Sigmoid colon (tissue), 7 donors: ENCODE results near the gene COG5. TPM values are rescaled to one million over a fixed set of nuclear protein-coding genes. Genes with fewer than 3 reads are reported as not detected.

Experiments used
- DNase-seq: peaks from one replicate; pipeline ENCODE4 v3.0.0-alpha.2; 2019
- H3K27ac ChIP-seq, 4 donors: fragments of 200-600 bp; sonication (generic); one replicate each; pipeline ENCODE4 v1.5.1; 2016 to 2019; ENCODE audit warnings: mild to moderate bottlenecking in 1 of 4
- H3K27me3 ChIP-seq, 3 donors: fragments of 200-600 bp; sonication (generic); one replicate each; pipeline ENCODE4 v1.5.1; 2019; ENCODE audit warnings: mild to moderate bottlenecking in 1 of 3
- H3K36me3 ChIP-seq, 4 donors: fragments of 200-600 bp; sonication (generic); one replicate each; pipeline ENCODE4 v1.5.1; 2016 to 2019
- H3K4me1 ChIP-seq, 4 donors: fragments of 200-600 bp; sonication (generic); one replicate each; pipeline ENCODE4 v1.5.1; 2017 to 2019
- H3K4me3 ChIP-seq, 4 donors: fragments of 200-600 bp; sonication (generic); one replicate each; pipeline ENCODE4 v1.5.1; 2017 to 2019; ENCODE audit warnings: mild to moderate bottlenecking in 2 of 4, moderate library complexity in 1 of 4
- H3K9me3 ChIP-seq, 4 donors: fragments of 200-600 bp in 3 of 4; sonication (generic) in 3 of 4; one replicate each; pipeline versions ENCODE4 v1.5.1 to v1.6.1; 2013 to 2019
- CTCF ChIP-seq, 4 experiments: fragments of 450-650 bp in 3 of 4; fragments of 200-600 bp in 1 of 4; IDR thresholded peaks; one replicate each; pipeline ENCODE4 v1.5.1; 2016 to 2019; ENCODE audit warnings: antibody characterized with exemption in 4 of 4, mild to moderate bottlenecking in 3 of 4, moderate library complexity in 2 of 4
- EP300 ChIP-seq, 4 donors: sonication (generic); formaldehyde crosslinking; IDR thresholded peaks; one replicate each; pipeline ENCODE4 v1.6.1; 2017; ENCODE audit warnings: antibody characterized with exemption in 4 of 4
- POLR2A ChIP-seq, 2 donors: fragments of 450-650 bp; IDR thresholded peaks; one replicate each; pipeline ENCODE4 v1.6.1; 2016; ENCODE audit warnings: antibody characterized with exemption in 2 of 2, mild to moderate bottlenecking in 2 of 2, moderate library complexity in 2 of 2
- POLR2AphosphoS5 ChIP-seq, 4 donors: sonication (generic); formaldehyde crosslinking; IDR thresholded peaks; one replicate each; pipeline ENCODE4 v1.6.1; 2017; ENCODE audit warnings: antibody characterized with exemption in 4 of 4
- WGBS, 2 donors: extraction: QIAGEN DNeasy Blood & Tissue Kit; methylation state at CpG; one replicate each; pipeline ENCODE4 v1.1.7; 2013; 5-methylcytosine and 5-hydroxymethylcytosine counted together
- intact Hi-C: fragments of 100-400 bp; cut with DNase I; formaldehyde crosslinking; loops from one replicate; pipeline ENCODE4 v1.15.1; 2023
- polyA plus RNA-seq, 3 donors: library from polyadenylated mRNA; stranded (reverse); fragments of 200-250 nt; gene quantifications; one replicate each; pipeline ENCODE4 v1.2.3, GENCODE V29; 2013
- total RNA-seq, 4 donors: library from RNA; depleted of rRNA; stranded (reverse); fragments of >200 nt; gene quantifications; one replicate each; pipeline ENCODE4 v1.1.0, GENCODE V29; 2016
- donor health status: healthy with polysubstance abuse.
- donor health status: Bipolar disorder and iron deficiency.
- donor health status: healthy.

Gene COG5
- total and polyA plus RNA-seq, 7 donors: 11.0 to 73.4 (median 27.6) TPM

- Histone ChIP-seq H3K27ac (no peak overlapping the region), H3K4me1 (peaks cover 0 to 49% (median 30%) of the 10 kb centered on the region in 4 donors), H3K4me3 (no peak overlapping the region), H3K27me3 (no peaks in the 10 kb centered on the region), H3K9me3 (no peaks in the 10 kb centered on the region), H3K36me3 (peaks cover 0 to 20% (median 3%) of the 10 kb centered on the region in 4 donors)
- no peak for DNase-seq
- 70 to 84% methylated on average over 6 of the region's 6 CpGs for WGBS, 2 donors
- intact Hi-C loops: loop anchor here (5.0 to 10.0 kb wide), 4 partner anchors 36 to 396 kb away; partner anchors contain the start of genes CBLL1 and HBP1
- TF ChIP-seq CTCF (IDR thresholded peaks at IDR 0.05): no peak
- TF ChIP-seq EP300 (IDR thresholded peaks at IDR 0.05): no peak
- TF ChIP-seq POLR2A (IDR thresholded peaks at IDR 0.05): no peak
- TF ChIP-seq POLR2AphosphoS5 (IDR thresholded peaks at IDR 0.05): no peak
Observed at GRCh38 chr7:107560898-107561516, 2.7 kb downstream of the COG5 start.

- H3K27ac ChIP-seq: peak overlapping the region in 1 of 4 donors; percentile 33
- no peak for TF ChIP-seq POLR2A (IDR thresholded peaks at IDR 0.05)
- TF ChIP-seq POLR2AphosphoS5 (IDR thresholded peaks at IDR 0.05): no peak
- no peak for TF ChIP-seq CTCF (IDR thresholded peaks at IDR 0.05)
- TF ChIP-seq EP300 (IDR thresholded peaks at IDR 0.05): no peak
- intact Hi-C loops: loop anchor here (5.0 to 10.0 kb wide), 4 partner anchors 37 to 395 kb away; partner anchors contain the start of genes CBLL1 and HBP1
- WGBS, 2 donors: 46 to 78% methylated on average over 2 of the region's 2 CpGs
- no peak overlapping the region for H3K4me3 ChIP-seq
- H3K9me3 ChIP-seq: no peaks in the 10 kb centered on the region
- no peak for DNase-seq
- peaks cover 0 to 30% (median 5%) of the 10 kb centered on the region in 4 donors for H3K36me3 ChIP-seq
- H3K4me1 ChIP-seq: peaks cover 0 to 43% (median 27%) of the 10 kb centered on the region in 4 donors
- no peaks in the 10 kb centered on the region for H3K27me3 ChIP-seq
Observed at GRCh38 chr7:107559864-107560263, 3.9 kb downstream of the COG5 start.

- no peaks in the 10 kb centered on the region for H3K27me3 ChIP-seq
- no peak for DNase-seq
- H3K36me3 ChIP-seq: peaks cover 4 to 52% (median 5%) of the 10 kb centered on the region in 4 donors
- no peak overlapping the region for H3K27ac ChIP-seq
- peaks cover 0 to 17% (median 8%) of the 10 kb centered on the region in 4 donors for H3K4me1 ChIP-seq
- H3K4me3 ChIP-seq: no peak overlapping the region
- TF ChIP-seq POLR2AphosphoS5 (IDR thresholded peaks at IDR 0.05) (no peak), CTCF (IDR thresholded peaks at IDR 0.05) (no peak), EP300 (IDR thresholded peaks at IDR 0.05) (no peak), POLR2A (IDR thresholded peaks at IDR 0.05) (no peak)
- intact Hi-C loops: no loop called here
- WGBS, 2 donors: 96 to 97% methylated on average over 3 of the region's 3 CpGs
- H3K9me3 ChIP-seq: no peaks in the 10 kb centered on the region
Observed at GRCh38 chr7:107555893-107556292, 7.8 kb downstream of the COG5 start.

- TF ChIP-seq POLR2AphosphoS5 (IDR thresholded peaks at IDR 0.05): no peak
- no peak for TF ChIP-seq CTCF (IDR thresholded peaks at IDR 0.05)
- no peak for TF ChIP-seq POLR2A (IDR thresholded peaks at IDR 0.05)
- TF ChIP-seq EP300 (IDR thresholded peaks at IDR 0.05): no peak
- H3K27me3 ChIP-seq: no peaks in the 10 kb centered on the region
- no peaks in the 10 kb centered on the region for H3K4me1 ChIP-seq
- 94 to 97% methylated on average over 1 of the region's 1 CpG for WGBS, 2 donors
- no peak overlapping the region for H3K27ac ChIP-seq
- H3K9me3 ChIP-seq: no peaks in the 10 kb centered on the region
- no peak overlapping the region for H3K4me3 ChIP-seq
- DNase-seq: no peak
- intact Hi-C loops: no loop called here
- peaks cover 5 to 52% (median 7%) of the 10 kb centered on the region in 4 donors for H3K36me3 ChIP-seq
Observed at GRCh38 chr7:107551936-107552335, 11.8 kb downstream of the COG5 start.
